ENCODE data around the gene KCNJ9. TPM values are rescaled to one million over a fixed set of nuclear protein-coding genes. Genes with fewer than 3 reads are reported as not detected.

Gene KCNJ9
- total RNA-seq, 1 experiment from 2014 or later, result 0.05 TPM

GRCh38 chr1:160128636-160129035 is 47.3 kb downstream of the KCNJ9 start:
- RAD21 ChIA-PET (ENCODE audit: low non-redundant PET in 1 of 2, low total read pairs in 2 of 2, uncharacterized antibody in 2 of 2, unreplicated experiment in 2 of 2), result no interaction called here
- no peak for TF ChIP-seq SRF (IDR thresholded peaks at IDR 0.05; ENCODE audit: low read depth)
- no peak for TF ChIP-seq CEBPB (IDR thresholded peaks at IDR 0.05; ENCODE audit: low read depth)
- TF ChIP-seq ATF3 (IDR thresholded peaks at IDR 0.05), result no peak
- no peak for TF ChIP-seq EZH2 (IDR thresholded peaks at IDR 0.05)
- no peak for TF ChIP-seq EGR1 (IDR thresholded peaks at IDR 0.05; ENCODE audit: low read depth)
- TF ChIP-seq FOSL1 (IDR thresholded peaks at IDR 0.05; ENCODE audit: low read depth), result no peak
- TF ChIP-seq SP1 (IDR thresholded peaks at IDR 0.05; ENCODE audit: low read depth), result no peak
- no peak for TF ChIP-seq EZH2phosphoT487 (IDR thresholded peaks at IDR 0.05; ENCODE audit: borderline replicate concordance)
- TF ChIP-seq TCF7L2 (IDR thresholded peaks at IDR 0.05; ENCODE audit: borderline replicate concordance, extremely low read depth, insufficient read depth, insufficient read length), result no peak
- no peak for TF ChIP-seq CTCF (IDR thresholded peaks at IDR 0.05 in 2 of 3, conservative IDR thresholded peaks at IDR 0.05 in 1 of 3; ENCODE audit: borderline replicate concordance in 1 of 3, insufficient read depth in 1 of 3, low read depth in 2 of 3, low read length in 2 of 3)
- TF ChIP-seq POLR2AphosphoS5 (IDR thresholded peaks at IDR 0.05; ENCODE audit: low read depth, low read length), result no peak
- no peak for TF ChIP-seq CBX3 (IDR thresholded peaks at IDR 0.05; ENCODE audit: low read depth)
- no peak for TF ChIP-seq MAX (IDR thresholded peaks at IDR 0.05)
- no peak for TF ChIP-seq ZNF274 (IDR thresholded peaks at IDR 0.05; ENCODE audit: low read depth, low read length)
- H4K20me1 ChIP-seq (ENCODE audit: insufficient read depth), result no peaks in the 10 kb centered on the region
- no peaks in the 10 kb centered on the region for H3K36me3 ChIP-seq (ENCODE audit: control insufficient read depth in 1 of 2, insufficient read depth in 2 of 2, low read length in 2 of 2)
- no peak overlapping the region for H3K4me2 ChIP-seq (ENCODE audit: low read length)
- H3K4me1 ChIP-seq (ENCODE audit: control insufficient read depth in 1 of 2, insufficient read depth in 2 of 2, low read length in 2 of 2), result peaks cover 15 to 31% of the 10 kb centered on the region in 2 experiments
- no TSS peak for BruUV-seq (replicated peaks)
- 0 out of 2 replicates have a peak, but pooled peaks cover 2% of the 10 kb centered on the region for H3K9me2 ChIP-seq (ENCODE audit: insufficient read depth)
- H3K9ac ChIP-seq (ENCODE audit: low read length), result no peak overlapping the region
- no peak overlapping the region for H3K27ac ChIP-seq (ENCODE audit: low read depth, low read length)
- DNase-seq (ENCODE audit: low read depth, low spot score), result no peak
- ATAC-seq, result no peak
- no peaks in the 10 kb centered on the region for H3K9me3 ChIP-seq (ENCODE audit: control insufficient read depth in 1 of 2, insufficient read depth in 1 of 2, low read depth in 1 of 2, low read length in 2 of 2)
- H3K79me2 ChIP-seq (ENCODE audit: insufficient read depth, low read length), result no peaks in the 10 kb centered on the region
- POLR2A ChIA-PET, result interaction anchor here (1.2 kb wide), 1 partner anchor 20 kb away, joined by 3 read pairs; no protein-coding TSS in a partner anchor
- H3K27me3 ChIP-seq (ENCODE audit: insufficient read depth, low read length), result no peaks in the 10 kb centered on the region
- CTCF ChIA-PET, result interaction anchor here (1.4 kb wide), 1 partner anchor 27 kb away, joined by 4 read pairs; no protein-coding TSS in a partner anchor
- intact Hi-C loops (cut with micrococcal nuclease), result no loop called here
- no peak overlapping the region for H3K4me3 ChIP-seq (replicated peaks in 1 of 2; ENCODE audit: low read depth in 1 of 2, low read length in 2 of 2)
- no peak overlapping the region for H2AFZ ChIP-seq (ENCODE audit: low read depth, low read length, poor library complexity, severe bottlenecking)
